PC-3 (cell line): Measurements from ENCODE around the gene EIF5B.

ENCODE experiments used
- CTCF ChIP-seq: fragments of 300-600 bp; sonication (generic); conservative IDR thresholded peaks from 2 replicates; pipeline ENCODE4 v1.5.1; 2017; ENCODE audit warnings: antibody characterized with exemption, low read depth, mild to moderate bottlenecking, low read length
- EZH2 ChIP-seq: fragments of 300-600 bp; sonication (generic); IDR thresholded peaks from one replicate; pipeline ENCODE4 v1.6.1; 2017; ENCODE audit warnings: antibody characterized with exemption, mild to moderate bottlenecking, low read length; ENCODE audit not compliant: unreplicated experiment

GRCh38 chr2:99430614-99431291 lies 93.6 kb downstream of the EIF5B start:
- no peak for TF ChIP-seq CTCF
- TF ChIP-seq EZH2, result no peak
